GM10847 (cell line): ENCODE results near the gene CRYBB1.

Experiments used
- POLR2A ChIP-seq: IDR thresholded peaks from 2 replicates; pipeline ENCODE4 v1.6.1; 2011; ENCODE audit not compliant: insufficient read length; ENCODE audit errors: extremely low read depth

Gene CRYBB1

GRCh38 chr22:26576026-26576680 lies 41.7 kb downstream of the CRYBB1 start:
- TF ChIP-seq POLR2A = no peak

GRCh38 chr22:26574001-26574723 lies 43.7 kb downstream of the CRYBB1 start:
- TF ChIP-seq POLR2A = no peak

GRCh38 chr22:26573026-26573662 lies 44.7 kb downstream of the CRYBB1 start:
- TF ChIP-seq POLR2A = no peak

- TF ChIP-seq POLR2A = no peak
Measured at GRCh38 chr22:26570864-26571525, 46.8 kb downstream of the CRYBB1 start.

- TF ChIP-seq POLR2A = no peak
Measured at GRCh38 chr22:26570115-26570514, 47.7 kb downstream of the CRYBB1 start.

GRCh38 chr22:26568207-26568706 lies 49.6 kb downstream of the CRYBB1 start:
- TF ChIP-seq POLR2A = no peak

- TF ChIP-seq POLR2A = no peak
Measured at GRCh38 chr22:26567610-26568009, 50.2 kb downstream of the CRYBB1 start.

GRCh38 chr22:26566994-26567393 lies 50.8 kb downstream of the CRYBB1 start:
- no peak for TF ChIP-seq POLR2A

GRCh38 chr22:26565889-26566288 lies 51.9 kb downstream of the CRYBB1 start:
- no peak for TF ChIP-seq POLR2A

- no peak for TF ChIP-seq POLR2A
Measured at GRCh38 chr22:26565181-26565580, 52.6 kb downstream of the CRYBB1 start.

- TF ChIP-seq POLR2A = no peak
Measured at GRCh38 chr22:26564672-26565071, 53.2 kb downstream of the CRYBB1 start.

GRCh38 chr22:26564181-26564580 lies 53.6 kb downstream of the CRYBB1 start:
- no peak for TF ChIP-seq POLR2A

- no peak for TF ChIP-seq POLR2A
Measured at GRCh38 chr22:26563022-26563421, 54.8 kb downstream of the CRYBB1 start.

- no peak for TF ChIP-seq POLR2A
Measured at GRCh38 chr22:26561756-26562417, 55.9 kb downstream of the CRYBB1 start.

GRCh38 chr22:26559961-26560575 lies 57.8 kb downstream of the CRYBB1 start:
- TF ChIP-seq POLR2A = no peak
